Measurements from ENCODE around the gene NEK11. TPM values are rescaled to one million over a fixed set of nuclear protein-coding genes. Genes with fewer than 3 reads are reported as not detected.

The NEK11 gene
- total and polyA plus RNA-seq, 9 donors = 6.3 to 11.5 (median 7.5) TPM

DNA sequence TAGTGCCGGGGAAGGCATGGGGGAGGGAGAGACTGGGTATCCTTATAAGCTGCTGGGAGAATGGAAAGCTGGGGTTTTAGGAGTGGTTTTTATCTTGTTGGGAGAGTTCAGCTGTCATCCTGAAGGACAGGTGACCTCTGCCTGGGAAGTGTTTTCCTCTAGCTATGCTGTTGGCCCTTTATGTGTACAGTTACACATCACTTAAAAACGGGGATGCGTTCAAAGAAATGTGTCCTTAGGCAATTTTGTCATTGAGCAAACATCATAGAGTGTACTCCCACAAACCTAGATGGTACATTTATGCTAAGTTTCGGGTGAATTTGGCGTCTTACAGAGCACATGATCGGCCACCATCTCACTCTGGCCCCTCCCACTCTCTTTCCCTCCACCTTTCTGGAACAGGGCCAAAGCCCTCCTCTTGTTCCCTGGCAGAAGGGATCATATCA lies 190.6 kb downstream of the NEK11 start:
- WGBS (ENCODE audit: insufficient coverage) = 76% methylated on average over 4 of the region's 6 CpGs
- DNase-seq = no peak
- H3K27ac ChIP-seq (ENCODE audit: low read length) = no peak overlapping the region

GRCh38 chr3:131218196-131218595 lies 191.5 kb downstream of the NEK11 start:
- DNase-seq = no peak
- WGBS (ENCODE audit: insufficient coverage) = 100% methylated on average over 1 of the region's 1 CpG
- no peaks in the 10 kb centered on the region for H3K9me3 ChIP-seq (replicated peaks; ENCODE audit: control insufficient read depth, low read depth, low read length)

More for the DNA sequence above, 190.6 kb downstream of the NEK11 start:
- no peak overlapping the region for H3K4me3 ChIP-seq (ENCODE audit: low read length)
- H3K27me3 ChIP-seq (ENCODE audit: control insufficient read depth, insufficient read depth, low read length) = no peaks in the 10 kb centered on the region
- H3K4me1 ChIP-seq (ENCODE audit: control insufficient read depth, insufficient read depth, low read length) = no peaks in the 10 kb centered on the region
- no peaks in the 10 kb centered on the region for H3K9me3 ChIP-seq (replicated peaks; ENCODE audit: control insufficient read depth, low read depth, low read length)
- H3K36me3 ChIP-seq (ENCODE audit: control insufficient read depth, insufficient read depth, low read length) = no peaks in the 10 kb centered on the region

GRCh38 chr3:131221731-131222130 lies 195.1 kb downstream of the NEK11 start:
- H3K4me1 ChIP-seq (ENCODE audit: control insufficient read depth, insufficient read depth, low read length) = no peaks in the 10 kb centered on the region
- H3K4me3 ChIP-seq (ENCODE audit: low read length) = no peak overlapping the region
- no peaks in the 10 kb centered on the region for H3K36me3 ChIP-seq (ENCODE audit: control insufficient read depth, insufficient read depth, low read length)
- no peaks in the 10 kb centered on the region for H3K9me3 ChIP-seq (replicated peaks; ENCODE audit: control insufficient read depth, low read depth, low read length)
- DNase-seq = no peak
- H3K27ac ChIP-seq (ENCODE audit: low read length) = no peak overlapping the region
- WGBS (ENCODE audit: insufficient coverage) = no CpG with 5 or more reads among the region's 4 CpGs
- H3K27me3 ChIP-seq (ENCODE audit: control insufficient read depth, insufficient read depth, low read length) = no peaks in the 10 kb centered on the region

More at GRCh38 chr3:131218196-131218595, 191.5 kb downstream of the NEK11 start:
- Histone ChIP-seq H3K27me3 (ENCODE audit: control insufficient read depth, insufficient read depth, low read length) (no peaks in the 10 kb centered on the region), H3K4me3 (ENCODE audit: low read length) (no peak overlapping the region), H3K27ac (ENCODE audit: low read length) (no peak overlapping the region), H3K36me3 (ENCODE audit: control insufficient read depth, insufficient read depth, low read length) (no peaks in the 10 kb centered on the region), H3K4me1 (ENCODE audit: control insufficient read depth, insufficient read depth, low read length) (no peaks in the 10 kb centered on the region)

- WGBS (ENCODE audit: insufficient coverage) = 33% methylated on average over 1 of the region's 3 CpGs
- Histone ChIP-seq H3K4me3 (ENCODE audit: low read length) (no peak overlapping the region), H3K4me1 (ENCODE audit: control insufficient read depth, insufficient read depth, low read length) (no peaks in the 10 kb centered on the region)
These were observed 195.9 kb downstream of the NEK11 start for GRCh38 chr3:131222599-131222998.

DNA sequence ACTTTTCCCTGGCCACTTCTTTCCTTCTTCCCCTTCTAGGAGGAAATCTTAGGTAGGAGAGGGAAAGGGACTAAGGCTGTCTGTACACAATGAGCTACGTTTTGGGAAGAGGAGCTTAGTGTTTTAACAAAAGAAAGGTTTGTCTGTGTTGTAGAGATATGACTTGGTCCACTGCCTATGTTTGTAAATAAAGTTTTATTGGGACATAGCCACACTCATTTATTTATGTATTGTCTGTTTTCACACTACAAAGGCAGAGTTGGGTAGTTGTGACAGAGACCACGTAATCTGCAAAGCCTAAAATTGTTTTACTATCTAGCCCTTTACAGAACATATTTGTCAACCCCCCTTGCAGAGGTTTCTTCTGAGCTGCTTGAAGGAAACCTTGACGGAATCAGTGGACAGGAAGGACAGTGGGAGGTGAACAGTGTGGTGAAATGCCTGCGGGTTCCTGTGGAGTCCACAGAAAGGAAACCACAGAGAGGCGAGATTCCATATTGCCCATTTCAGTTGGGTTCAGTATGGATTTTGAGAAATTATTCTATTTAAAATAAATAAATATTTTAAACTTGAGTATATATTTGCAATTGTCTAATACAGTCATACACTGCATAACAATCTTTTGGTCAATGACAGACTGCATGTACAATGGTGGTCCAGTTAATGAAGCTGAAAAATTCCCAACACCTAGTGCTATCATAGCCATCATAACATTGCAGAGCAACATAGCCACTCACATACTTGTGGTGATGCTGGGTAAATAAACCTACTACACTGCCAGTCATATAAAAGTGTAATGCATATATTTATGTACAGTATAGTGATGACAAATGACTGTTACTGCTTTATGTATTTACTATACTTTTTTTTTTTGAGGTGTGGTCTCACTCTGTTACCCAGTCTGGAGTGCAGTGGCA lies 197.0 kb downstream of the NEK11 start:
- no peak overlapping the region for H3K4me3 ChIP-seq (ENCODE audit: low read length)
- DNase-seq = no peak
- no peaks in the 10 kb centered on the region for H3K9me3 ChIP-seq (replicated peaks; ENCODE audit: control insufficient read depth, low read depth, low read length)
- H3K4me1 ChIP-seq (ENCODE audit: control insufficient read depth, insufficient read depth, low read length) = no peaks in the 10 kb centered on the region
- no peak overlapping the region for H3K27ac ChIP-seq (ENCODE audit: low read length)
- H3K27me3 ChIP-seq (ENCODE audit: control insufficient read depth, insufficient read depth, low read length) = no peaks in the 10 kb centered on the region
- H3K36me3 ChIP-seq (ENCODE audit: control insufficient read depth, insufficient read depth, low read length) = no peaks in the 10 kb centered on the region
- 83% methylated on average over 1 of the region's 5 CpGs for WGBS (ENCODE audit: insufficient coverage)

More at GRCh38 chr3:131222599-131222998, 195.9 kb downstream of the NEK11 start:
- Histone ChIP-seq H3K36me3 (ENCODE audit: control insufficient read depth, insufficient read depth, low read length) (no peaks in the 10 kb centered on the region), H3K27ac (ENCODE audit: low read length) (no peak overlapping the region), H3K9me3 (replicated peaks; ENCODE audit: control insufficient read depth, low read depth, low read length) (no peaks in the 10 kb centered on the region), H3K27me3 (ENCODE audit: control insufficient read depth, insufficient read depth, low read length) (no peaks in the 10 kb centered on the region)
- no peak for DNase-seq

GRCh38 chr3:131224886-131225550 lies 198.3 kb downstream of the NEK11 start:
- Histone ChIP-seq H3K27ac (ENCODE audit: low read length) (no peak overlapping the region), H3K9me3 (replicated peaks; ENCODE audit: control insufficient read depth, low read depth, low read length) (no peaks in the 10 kb centered on the region), H3K4me1 (ENCODE audit: control insufficient read depth, insufficient read depth, low read length) (no peaks in the 10 kb centered on the region), H3K4me3 (ENCODE audit: low read length) (no peak overlapping the region), H3K36me3 (ENCODE audit: control insufficient read depth, insufficient read depth, low read length) (no peaks in the 10 kb centered on the region), H3K27me3 (ENCODE audit: control insufficient read depth, insufficient read depth, low read length) (no peaks in the 10 kb centered on the region)
- no peak for DNase-seq
- no CpG with 5 or more reads among the region's 5 CpGs for WGBS (ENCODE audit: insufficient coverage)

GRCh38 chr3:131228522-131228921 lies 201.8 kb downstream of the NEK11 start:
- no peak for DNase-seq
- no peaks in the 10 kb centered on the region for H3K9me3 ChIP-seq (replicated peaks; ENCODE audit: control insufficient read depth, low read depth, low read length)
- H3K27me3 ChIP-seq (ENCODE audit: control insufficient read depth, insufficient read depth, low read length) = no peaks in the 10 kb centered on the region
- H3K4me1 ChIP-seq (ENCODE audit: control insufficient read depth, insufficient read depth, low read length) = no peaks in the 10 kb centered on the region
- no peaks in the 10 kb centered on the region for H3K36me3 ChIP-seq (ENCODE audit: control insufficient read depth, insufficient read depth, low read length)
- no peak overlapping the region for H3K4me3 ChIP-seq (ENCODE audit: low read length)
- 100% methylated on average over 1 of the region's 3 CpGs for WGBS (ENCODE audit: insufficient coverage)
- no peak overlapping the region for H3K27ac ChIP-seq (ENCODE audit: low read length)

- H3K9me3 ChIP-seq (replicated peaks; ENCODE audit: control insufficient read depth, low read depth, low read length) = no peaks in the 10 kb centered on the region
- H3K4me1 ChIP-seq (ENCODE audit: control insufficient read depth, insufficient read depth, low read length) = no peaks in the 10 kb centered on the region
- H3K27ac ChIP-seq (ENCODE audit: low read length) = no peak overlapping the region
- no peaks in the 10 kb centered on the region for H3K36me3 ChIP-seq (ENCODE audit: control insufficient read depth, insufficient read depth, low read length)
- no CpG with 5 or more reads among the region's 3 CpGs for WGBS (ENCODE audit: insufficient coverage)
- no peak for DNase-seq
- H3K4me3 ChIP-seq (ENCODE audit: low read length) = no peak overlapping the region
- H3K27me3 ChIP-seq (ENCODE audit: control insufficient read depth, insufficient read depth, low read length) = no peaks in the 10 kb centered on the region
These were observed 205.2 kb downstream of the NEK11 start for GRCh38 chr3:131231710-131232389.

GRCh38 chr3:131232711-131233267 lies 206.1 kb downstream of the NEK11 start:
- no peaks in the 10 kb centered on the region for H3K4me1 ChIP-seq (ENCODE audit: control insufficient read depth, insufficient read depth, low read length)
- WGBS (ENCODE audit: insufficient coverage) = 90% methylated on average over 2 of the region's 3 CpGs
- no peaks in the 10 kb centered on the region for H3K36me3 ChIP-seq (ENCODE audit: control insufficient read depth, insufficient read depth, low read length)
- no peak for DNase-seq
- H3K9me3 ChIP-seq (replicated peaks; ENCODE audit: control insufficient read depth, low read depth, low read length) = no peaks in the 10 kb centered on the region
- H3K27ac ChIP-seq (ENCODE audit: low read length) = no peak overlapping the region
- H3K27me3 ChIP-seq (ENCODE audit: control insufficient read depth, insufficient read depth, low read length) = no peaks in the 10 kb centered on the region
- no peak overlapping the region for H3K4me3 ChIP-seq (ENCODE audit: low read length)
